ENCODE measurements around the gene PADI6. TPM values are rescaled to one million over a fixed set of nuclear protein-coding genes. Genes with fewer than 3 reads are reported as not detected.
A peak's percentile ranks its signal among the peaks of the same experiment; 100 is the strongest.

PADI6 gene
- total and polyA plus RNA-seq, 9 of the 15 experiments (the other 6 are each of a cell fraction or from before 2014, with no cell fraction given), result not detected

DNA sequence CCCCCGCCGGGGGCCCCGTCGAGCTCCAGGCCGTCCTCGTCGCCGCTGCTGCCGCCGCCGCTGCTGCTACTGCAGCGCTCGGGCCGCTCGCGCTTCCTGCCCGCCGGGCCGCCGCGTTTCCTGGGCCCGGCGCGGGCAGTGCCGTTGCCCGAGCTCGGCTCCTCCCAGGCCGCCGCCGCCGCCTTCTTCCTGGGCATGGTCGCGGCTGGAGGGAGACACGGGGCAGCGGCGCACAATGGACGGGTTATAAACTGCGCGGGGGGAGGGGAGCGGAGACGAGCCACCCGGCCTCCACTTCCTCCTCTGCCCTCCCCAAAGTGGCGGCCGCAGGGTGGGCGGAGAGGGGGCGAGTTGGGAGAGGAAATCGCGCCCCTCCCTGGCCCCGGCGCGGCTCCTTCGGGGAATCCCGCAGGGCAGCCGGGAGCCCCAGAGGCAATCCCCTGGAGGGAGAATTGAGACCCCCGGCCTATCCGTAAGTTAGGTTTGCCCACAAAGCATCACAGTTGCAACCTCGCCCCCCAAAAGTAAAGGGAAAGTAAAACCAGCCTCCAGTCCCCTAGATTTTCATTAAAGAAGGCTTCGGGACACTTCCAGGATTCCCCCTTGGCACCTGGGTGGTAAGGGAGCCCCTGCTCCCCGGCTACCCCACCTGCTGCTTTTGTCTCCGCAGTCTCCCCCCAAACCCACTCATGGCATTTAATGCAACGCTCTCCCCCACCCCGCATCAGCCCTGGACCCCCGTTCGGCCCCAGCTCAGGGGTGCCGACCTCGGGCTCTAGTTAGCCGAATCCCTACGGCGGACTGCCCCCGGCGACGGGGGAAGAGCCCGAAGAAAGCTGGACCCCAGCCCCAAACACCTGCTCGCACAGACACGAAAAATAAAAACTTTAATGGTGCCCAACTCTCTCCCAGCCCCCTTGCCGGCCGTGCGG is 66.6 kb downstream of the PADI6 start (continued):
- TF ChIP-seq, protein P1, sequence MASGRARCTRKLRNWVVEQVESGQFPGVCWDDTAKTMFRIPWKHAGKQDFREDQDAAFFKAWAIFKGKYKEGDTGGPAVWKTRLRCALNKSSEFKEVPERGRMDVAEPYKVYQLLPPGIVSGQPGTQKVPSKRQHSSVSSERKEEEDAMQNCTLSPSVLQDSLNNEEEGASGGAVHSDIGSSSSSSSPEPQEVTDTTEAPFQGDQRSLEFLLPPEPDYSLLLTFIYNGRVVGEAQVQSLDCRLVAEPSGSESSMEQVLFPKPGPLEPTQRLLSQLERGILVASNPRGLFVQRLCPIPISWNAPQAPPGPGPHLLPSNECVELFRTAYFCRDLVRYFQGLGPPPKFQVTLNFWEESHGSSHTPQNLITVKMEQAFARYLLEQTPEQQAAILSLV (tag; IDR thresholded peaks at IDR 0.05), result no peak
- TF ChIP-seq, protein P2, sequence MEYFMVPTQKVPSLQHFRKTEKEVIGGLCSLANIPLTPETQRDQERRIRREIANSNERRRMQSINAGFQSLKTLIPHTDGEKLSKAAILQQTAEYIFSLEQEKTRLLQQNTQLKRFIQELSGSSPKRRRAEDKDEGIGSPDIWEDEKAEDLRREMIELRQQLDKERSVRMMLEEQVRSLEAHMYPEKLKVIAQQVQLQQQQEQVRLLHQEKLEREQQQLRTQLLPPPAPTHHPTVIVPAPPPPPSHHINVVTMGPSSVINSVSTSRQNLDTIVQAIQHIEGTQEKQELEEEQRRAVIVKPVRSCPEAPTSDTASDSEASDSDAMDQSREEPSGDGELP (CRISPR knock-in tag; IDR thresholded peaks at IDR 0.05; ENCODE audit: borderline replicate concordance), result peak; percentile 24; the same call in 1 of the 2 replicates
- peak; percentile 44 for TF ChIP-seq EP400 (IDR thresholded peaks at IDR 0.05)
- peak; percentile 92 for TF ChIP-seq EGR1 (conservative IDR thresholded peaks at IDR 0.05)
- peak; percentile 7 for TF ChIP-seq DACH1 (IDR thresholded peaks at IDR 0.05; ENCODE audit: partially characterized antibody)
- TF ChIP-seq CC2D1A (IDR thresholded peaks at IDR 0.05), result no peak
- no peak for TF ChIP-seq CEBPB (tag; IDR thresholded peaks at IDR 0.05)
- no peak for TF ChIP-seq HDAC2 (IDR thresholded peaks at IDR 0.05)
- TF ChIP-seq, protein P3, sequence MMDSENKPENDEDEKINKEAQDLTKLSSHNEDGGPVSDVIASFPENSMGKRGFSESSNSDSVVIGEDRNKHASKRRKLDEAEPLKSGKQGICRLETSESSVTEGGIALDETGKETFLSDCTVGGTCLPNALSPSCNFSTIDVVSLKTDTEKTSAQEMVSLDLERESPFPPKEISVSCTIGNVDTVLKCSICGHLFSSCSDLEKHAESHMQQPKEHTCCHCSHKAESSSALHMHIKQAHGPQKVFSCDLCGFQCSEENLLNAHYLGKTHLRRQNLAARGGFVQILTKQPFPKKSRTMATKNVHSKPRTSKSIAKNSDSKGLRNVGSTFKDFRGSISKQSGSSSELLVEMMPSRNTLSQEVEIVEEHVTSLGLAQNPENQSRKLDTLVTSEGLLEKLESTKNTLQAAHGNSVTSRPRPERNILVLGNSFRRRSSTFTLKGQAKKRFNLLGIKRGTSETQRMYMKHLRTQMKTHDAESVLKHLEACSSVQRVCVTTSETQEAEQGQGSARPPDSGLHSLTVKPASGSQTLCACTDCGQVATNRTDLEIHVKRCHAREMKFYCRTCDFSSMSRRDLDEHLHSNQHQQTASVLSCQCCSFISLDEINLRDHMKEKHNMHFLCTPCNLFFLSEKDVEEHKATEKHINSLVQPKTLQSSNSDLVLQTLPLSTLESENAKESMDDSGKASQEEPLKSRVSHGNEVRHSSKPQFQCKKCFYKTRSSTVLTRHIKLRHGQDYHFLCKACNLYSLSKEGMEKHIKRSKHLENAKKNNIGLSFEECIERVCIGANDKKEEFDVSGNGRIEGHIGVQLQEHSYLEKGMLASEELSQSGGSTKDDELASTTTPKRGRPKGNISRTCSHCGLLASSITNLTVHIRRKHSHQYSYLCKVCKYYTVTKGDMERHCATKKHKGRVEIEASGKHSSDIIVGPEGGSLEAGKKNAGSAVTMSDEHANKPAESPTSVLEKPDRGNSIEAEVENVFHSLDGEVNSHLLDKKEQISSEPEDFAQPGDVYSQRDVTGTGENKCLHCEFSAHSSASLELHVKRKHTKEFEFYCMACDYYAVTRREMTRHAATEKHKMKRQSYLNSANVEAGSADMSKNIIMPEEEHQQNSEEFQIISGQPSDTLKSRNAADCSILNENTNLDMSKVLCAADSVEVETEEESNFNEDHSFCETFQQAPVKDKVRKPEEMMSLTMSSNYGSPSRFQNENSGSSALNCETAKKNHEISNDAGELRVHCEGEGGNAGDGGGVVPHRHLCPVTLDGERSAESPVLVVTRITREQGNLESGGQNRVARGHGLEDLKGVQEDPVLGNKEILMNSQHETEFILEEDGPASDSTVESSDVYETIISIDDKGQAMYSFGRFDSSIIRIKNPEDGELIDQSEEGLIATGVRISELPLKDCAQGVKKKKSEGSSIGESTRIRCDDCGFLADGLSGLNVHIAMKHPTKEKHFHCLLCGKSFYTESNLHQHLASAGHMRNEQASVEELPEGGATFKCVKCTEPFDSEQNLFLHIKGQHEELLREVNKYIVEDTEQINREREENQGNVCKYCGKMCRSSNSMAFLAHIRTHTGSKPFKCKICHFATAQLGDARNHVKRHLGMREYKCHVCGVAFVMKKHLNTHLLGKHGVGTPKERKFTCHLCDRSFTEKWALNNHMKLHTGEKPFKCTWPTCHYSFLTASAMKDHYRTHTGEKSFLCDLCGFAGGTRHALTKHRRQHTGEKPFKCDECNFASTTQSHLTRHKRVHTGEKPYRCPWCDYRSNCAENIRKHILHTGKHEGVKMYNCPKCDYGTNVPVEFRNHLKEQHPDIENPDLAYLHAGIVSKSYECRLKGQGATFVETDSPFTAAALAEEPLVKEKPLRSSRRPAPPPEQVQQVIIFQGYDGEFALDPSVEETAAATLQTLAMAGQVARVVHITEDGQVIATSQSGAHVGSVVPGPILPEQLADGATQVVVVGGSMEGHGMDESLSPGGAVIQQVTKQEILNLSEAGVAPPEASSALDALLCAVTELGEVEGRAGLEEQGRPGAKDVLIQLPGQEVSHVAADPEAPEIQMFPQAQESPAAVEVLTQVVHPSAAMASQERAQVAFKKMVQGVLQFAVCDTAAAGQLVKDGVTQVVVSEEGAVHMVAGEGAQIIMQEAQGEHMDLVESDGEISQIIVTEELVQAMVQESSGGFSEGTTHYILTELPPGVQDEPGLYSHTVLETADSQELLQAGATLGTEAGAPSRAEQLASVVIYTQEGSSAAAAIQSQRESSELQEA (IDR thresholded peaks at IDR 0.05; ENCODE audit: low read depth), result no peak
- TF ChIP-seq, protein P4, sequence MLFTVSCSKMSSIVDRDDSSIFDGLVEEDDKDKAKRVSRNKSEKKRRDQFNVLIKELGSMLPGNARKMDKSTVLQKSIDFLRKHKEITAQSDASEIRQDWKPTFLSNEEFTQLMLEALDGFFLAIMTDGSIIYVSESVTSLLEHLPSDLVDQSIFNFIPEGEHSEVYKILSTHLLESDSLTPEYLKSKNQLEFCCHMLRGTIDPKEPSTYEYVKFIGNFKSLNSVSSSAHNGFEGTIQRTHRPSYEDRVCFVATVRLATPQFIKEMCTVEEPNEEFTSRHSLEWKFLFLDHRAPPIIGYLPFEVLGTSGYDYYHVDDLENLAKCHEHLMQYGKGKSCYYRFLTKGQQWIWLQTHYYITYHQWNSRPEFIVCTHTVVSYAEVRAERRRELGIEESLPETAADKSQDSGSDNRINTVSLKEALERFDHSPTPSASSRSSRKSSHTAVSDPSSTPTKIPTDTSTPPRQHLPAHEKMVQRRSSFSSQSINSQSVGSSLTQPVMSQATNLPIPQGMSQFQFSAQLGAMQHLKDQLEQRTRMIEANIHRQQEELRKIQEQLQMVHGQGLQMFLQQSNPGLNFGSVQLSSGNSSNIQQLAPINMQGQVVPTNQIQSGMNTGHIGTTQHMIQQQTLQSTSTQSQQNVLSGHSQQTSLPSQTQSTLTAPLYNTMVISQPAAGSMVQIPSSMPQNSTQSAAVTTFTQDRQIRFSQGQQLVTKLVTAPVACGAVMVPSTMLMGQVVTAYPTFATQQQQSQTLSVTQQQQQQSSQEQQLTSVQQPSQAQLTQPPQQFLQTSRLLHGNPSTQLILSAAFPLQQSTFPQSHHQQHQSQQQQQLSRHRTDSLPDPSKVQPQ (CRISPR knock-in tag; IDR thresholded peaks at IDR 0.05; ENCODE audit: borderline replicate concordance), result no peak
- TF ChIP-seq BACH1 (tag; IDR thresholded peaks at IDR 0.05), result no peak
- no peak for TF ChIP-seq MAFG (tag; conservative IDR thresholded peaks at IDR 0.05)
- 0 out of 2 replicates have a peak, but pooled peaks have one; percentile 13 for TF ChIP-seq ZNF583 (CRISPR knock-in tag; IDR thresholded peaks at IDR 0.05)
- TF ChIP-seq ZNF184 (CRISPR knock-in tag; IDR thresholded peaks at IDR 0.05), result no peak
